Choroid plexus epithelial cell (primary cell): Measurements from ENCODE around the gene TTC23.
A peak's percentile ranks its signal among the peaks of the same experiment; 100 is the strongest.

Experiments used
- DNase-seq: peaks from one replicate; pipeline ENCODE4 v3.0.0-alpha.2; 2010; ENCODE audit warnings: low read depth
- H3K4me3 ChIP-seq: 2 replicates; pipeline ENCODE4 v1.5.1; 2011; ENCODE audit warnings: low read depth, mild to moderate bottlenecking, control low read depth, low read length, moderate library complexity
- CTCF ChIP-seq: conservative IDR thresholded peaks from 2 replicates; pipeline ENCODE4 v1.5.1; 2011; ENCODE audit warnings: low read depth, mild to moderate bottlenecking, control low read depth, inconsistent platforms, low read length, moderate library complexity

TTC23 gene

DNA sequence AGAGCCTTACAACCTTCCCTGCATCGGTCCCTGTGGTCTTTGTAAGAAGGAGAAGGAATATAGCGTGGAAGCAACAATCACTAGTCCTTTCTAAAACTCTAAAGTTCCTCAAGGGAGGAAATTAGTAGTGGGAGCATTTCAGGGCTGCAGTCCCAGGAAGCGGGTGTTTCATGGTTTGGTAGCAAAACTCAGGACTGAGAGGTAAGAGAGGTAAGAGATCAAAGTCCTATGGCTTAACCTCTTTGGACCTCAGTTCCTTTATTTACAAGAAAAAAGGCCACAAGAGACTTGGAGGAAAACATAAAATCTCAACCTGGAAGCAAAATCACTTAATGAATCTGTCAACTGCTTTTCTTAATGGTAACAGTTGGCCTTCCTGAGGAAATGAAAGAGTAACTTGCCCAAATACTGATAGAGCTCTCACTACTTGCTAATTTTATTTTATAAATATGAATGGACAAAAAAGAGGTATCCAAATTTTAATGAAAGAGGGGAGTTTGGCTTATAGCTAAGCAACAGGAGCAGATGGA is 16.2 kb upstream of the TTC23 start:
- H3K4me3 ChIP-seq = no peak overlapping the region
- no peak for DNase-seq
- TF ChIP-seq CTCF = no peak

- no peak overlapping the region for H3K4me3 ChIP-seq
- no peak for TF ChIP-seq CTCF
- no peak for DNase-seq
Measured at GRCh38 chr15:99264125-99264524, 14.7 kb upstream of the TTC23 start.

- TF ChIP-seq CTCF = no peak
- H3K4me3 ChIP-seq = no peak overlapping the region
- no peak for DNase-seq
Measured at GRCh38 chr15:99257107-99257750, 7.8 kb upstream of the TTC23 start.

- TF ChIP-seq CTCF = no peak
- H3K4me3 ChIP-seq = no peak overlapping the region
- peak; percentile 42 for DNase-seq
Measured at GRCh38 chr15:99253381-99254090, 4.2 kb upstream of the TTC23 start.

DNA sequence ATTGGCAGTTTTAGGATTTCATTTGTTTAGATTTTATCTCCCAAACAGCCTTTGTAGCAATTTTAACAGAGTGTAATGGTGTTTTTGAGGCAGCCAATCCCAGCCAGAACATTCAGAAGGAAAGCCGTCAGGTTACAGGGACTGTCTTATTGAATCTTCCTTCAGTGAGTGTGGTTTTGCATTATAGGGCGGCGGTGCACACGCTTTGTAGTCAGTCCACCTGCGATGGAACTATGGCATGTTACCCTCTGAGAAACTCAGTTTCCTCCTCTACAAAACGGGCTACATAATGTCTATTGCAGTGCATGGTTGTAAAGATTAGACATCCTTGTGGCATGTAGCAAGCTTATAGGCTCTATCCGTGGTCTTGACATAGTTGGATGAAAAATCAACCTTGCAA is 2.9 kb upstream of the TTC23 start:
- TF ChIP-seq CTCF = no peak
- no peak for DNase-seq
- no peak overlapping the region for H3K4me3 ChIP-seq

DNA sequence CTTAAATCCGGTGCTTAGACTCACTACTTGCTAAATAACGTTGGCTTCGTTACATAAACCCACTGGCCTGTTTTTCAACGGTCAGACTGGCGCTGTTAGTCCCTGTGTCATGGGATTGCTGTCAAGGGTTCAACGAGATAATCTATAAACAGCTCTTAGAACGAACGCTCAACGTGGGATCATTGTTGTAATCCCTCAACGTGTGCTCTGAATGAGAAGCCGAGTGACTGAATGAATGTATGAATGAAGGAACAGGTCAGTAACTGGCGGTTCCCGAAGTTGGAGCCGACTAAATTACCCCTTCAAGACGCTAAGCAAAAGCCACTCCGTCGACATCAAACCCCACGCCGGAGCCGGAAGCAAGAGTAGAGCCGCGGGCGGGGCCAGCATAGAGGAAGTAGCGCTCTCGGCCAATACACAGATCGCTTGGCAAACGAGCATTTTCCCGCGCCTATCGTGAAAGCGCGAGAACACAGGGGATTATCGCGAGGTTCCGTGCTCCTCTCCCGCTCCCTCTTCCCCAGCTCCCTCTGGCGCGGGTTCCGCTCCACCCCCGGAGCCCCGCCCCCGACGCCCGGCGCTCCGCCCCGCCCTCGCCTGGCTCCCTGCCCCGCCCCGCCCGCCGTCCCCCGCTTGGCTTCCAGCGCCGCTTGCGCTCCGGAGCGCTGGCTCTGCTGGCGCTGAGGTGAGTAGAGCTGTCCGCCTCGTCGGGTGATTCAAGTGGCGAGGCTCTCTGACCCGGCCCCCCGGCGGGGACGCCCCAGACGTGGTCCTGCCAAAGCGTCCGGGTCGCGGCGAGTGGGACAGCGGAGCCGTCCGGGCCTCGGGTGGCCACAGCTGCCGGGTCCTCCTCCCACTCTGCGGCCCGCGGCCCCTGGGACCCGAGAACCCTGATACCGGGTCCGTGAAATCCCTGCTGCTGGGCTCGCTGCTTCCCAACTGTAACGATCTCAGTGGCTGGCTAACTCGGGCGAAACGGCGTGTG is 1.8 kb upstream of the TTC23 start, which contains the start of gene LRRC28:
Gene LRRC28, plus strand, starts transcription at position 625 of the 985 bp plus-strand sequence. CDS start 4,477 bp downstream, outside the sequence.
- TF ChIP-seq CTCF = no peak
- peak within 1 kb of the TSS; percentile 79 for H3K4me3 ChIP-seq
- DNase-seq = peak; percentile 99
